Spleen (tissue), 11 donors: ENCODE results near the gene RNF121. TPM values are rescaled to one million over a fixed set of nuclear protein-coding genes. Genes with fewer than 3 reads are reported as not detected.
A peak's percentile ranks its signal among the peaks of the same experiment; 100 is the strongest.

Experiments
- DNase-seq: peaks from one replicate; pipeline ENCODE4 v3.0.0-alpha.2; 2020
- H3K27ac ChIP-seq, 8 donors: fragments of 200-600 bp; sonication (generic) in 7 of 8; 1 replicate in 4 of 8; 2 replicates in 4 of 8; pipeline versions ENCODE4 v1.5.0 to v1.8.0; 2016 to 2021; ENCODE audit warnings: inconsistent platforms in 4 of 8, mild to moderate bottlenecking in 4 of 8, moderate library complexity in 1 of 8
- H3K27me3 ChIP-seq, 7 donors: fragments of 200-600 bp; sonication (generic) in 6 of 7; replicated peaks in 1 of 7; 1 replicate in 4 of 7; 2 replicates in 3 of 7; pipeline versions ENCODE4 v1.5.0 to v1.8.0; 2016 to 2021; ENCODE audit warnings: inconsistent platforms in 3 of 7, mild to moderate bottlenecking in 1 of 7
- H3K36me3 ChIP-seq, 6 donors: fragments of 200-600 bp; sonication (generic) in 5 of 6; 1 replicate in 4 of 6; 2 replicates in 2 of 6; pipeline versions ENCODE4 v1.5.0 to v1.8.0; 2016 to 2021; ENCODE audit warnings: inconsistent platforms in 2 of 6
- H3K4me1 ChIP-seq, 6 donors: fragments of 200-600 bp; sonication (generic) in 5 of 6; 1 replicate in 3 of 6; 2 replicates in 3 of 6; pipeline versions ENCODE4 v1.5.0 to v1.8.0; 2016 to 2021; ENCODE audit warnings: inconsistent platforms in 3 of 6
- H3K4me3 ChIP-seq, 8 donors: fragments of 200-600 bp; sonication (generic) in 7 of 8; 1 replicate in 4 of 8; 2 replicates in 4 of 8; pipeline versions ENCODE4 v1.5.0 to v1.8.0; 2016 to 2021; ENCODE audit warnings: inconsistent platforms in 4 of 8, mild to moderate bottlenecking in 4 of 8, moderate library complexity in 2 of 8
- H3K9me3 ChIP-seq, 8 donors: fragments of 200-600 bp; sonication (generic) in 7 of 8; 1 replicate in 4 of 8; 2 replicates in 4 of 8; pipeline versions ENCODE4 v1.5.0 to v1.8.0; 2016 to 2021; ENCODE audit warnings: inconsistent platforms in 4 of 8
- CTCF ChIP-seq, 11 experiments: fragments of 200-600 bp in 7 of 11; fragments of 450-650 bp in 4 of 11; sonication (generic) in 4 of 11; IDR thresholded peaks in 8 of 11; conservative IDR thresholded peaks in 3 of 11; 1 replicate in 7 of 11; 2 replicates in 4 of 11; pipeline versions ENCODE4 v1.4.0 to v1.8.0; 2016 to 2021; ENCODE audit warnings: antibody characterized with exemption in 11 of 11, inconsistent platforms in 4 of 11, mild to moderate bottlenecking in 1 of 11
- POLR2A ChIP-seq, 3 donors: fragments of 450-650 bp; IDR thresholded peaks; one replicate each; pipeline ENCODE4 v1.5.1; 2017; ENCODE audit warnings: antibody characterized with exemption in 3 of 3, mild to moderate bottlenecking in 1 of 3
- POLR2AphosphoS5 ChIP-seq, 3 donors: sonication (generic); formaldehyde crosslinking; IDR thresholded peaks; one replicate each; pipeline ENCODE4 v1.5.1; 2017; ENCODE audit warnings: antibody characterized with exemption in 3 of 3
- whole genome bisulfite sequencing, 5 donors: extraction: QIAGEN DNeasy Blood & Tissue Kit in 3 of 5; methylation state at CpG; one replicate each; pipeline versions ENCODE4 v1.1.5 to v1.1.7; 2013 to 2018; 5-methylcytosine and 5-hydroxymethylcytosine counted together
- intact Hi-C: fragments of 100-400 bp; cut with DNase I; formaldehyde crosslinking; loops from one replicate; pipeline ENCODE4 v1.15.0; 2023; ENCODE audit warnings: low total_unique reads
- polyA plus RNA-seq, 3 donors: library from polyadenylated mRNA; stranded (reverse); fragments of 200-250 nt; gene quantifications; one replicate each; pipeline ENCODE4 v1.2.1, GENCODE V29; 2013
- total RNA-seq, 7 donors: library from RNA; depleted of rRNA in 3 of 7; stranded (reverse); fragments of >200 nt in 3 of 7; fragmentation: NEBNext Ultra II Directional in 4 of 7; extraction: Animal tissue kit (Norgen Biotek cat#: 25700) in 4 of 7; gene quantifications; one replicate each; pipeline versions ENCODE4 v1.1.0 to v1.2.1, GENCODE V29; 2016 to 2021
- donor health status: healthy with polysubstance abuse.
- donor health status: DM: no; HTN: no; CAD: no; lungs with moderate emphysema.
- donor health status: DM: no; HTN: no; CAD: no.
- donor health status: Bipolar disorder and iron deficiency.
- donor health status: healthy.
- donor health status: DM: no; HTN: no; CAD: no.
- donor health status: DM: yes; HTN: yes; CAD: no.

The RNF121 gene
- total and polyA plus RNA-seq, 10 donors: 5.3 to 35.5 (median 27.3) TPM

GRCh38 chr11:71979602-71980001 lies 50.8 kb downstream of the RNF121 start:
- peaks cover 0 to 24% (median 10%) of the 10 kb centered on the region in 6 donors for H3K4me1 ChIP-seq
- TF ChIP-seq CTCF (IDR thresholded peaks at IDR 0.05 in 8 of 11, conservative IDR thresholded peaks at IDR 0.05 in 3 of 11) (no peak), POLR2A (IDR thresholded peaks at IDR 0.05) (no peak), POLR2AphosphoS5 (IDR thresholded peaks at IDR 0.05) (no peak)
- no peak overlapping the region for H3K27ac ChIP-seq
- no peaks in the 10 kb centered on the region for H3K9me3 ChIP-seq
- intact Hi-C loops: no loop called here
- WGBS, 5 donors: 93 to 99% (median 96%) methylated on average over 3 of the region's 3 CpGs
- no peaks in the 10 kb centered on the region for H3K27me3 ChIP-seq
- DNase-seq: no peak
- no peak overlapping the region for H3K4me3 ChIP-seq
- peaks cover 0 to 55% (median 11%) of the 10 kb centered on the region in 6 donors for H3K36me3 ChIP-seq

GRCh38 chr11:71986131-71986530 lies 57.3 kb downstream of the RNF121 start:
- DNase-seq: no peak
- TF ChIP-seq POLR2A (IDR thresholded peaks at IDR 0.05): no peak
- TF ChIP-seq CTCF (IDR thresholded peaks at IDR 0.05 in 8 of 11, conservative IDR thresholded peaks at IDR 0.05 in 3 of 11): no peak
- no peak for TF ChIP-seq POLR2AphosphoS5 (IDR thresholded peaks at IDR 0.05)
- Histone ChIP-seq H3K4me3 (no peak overlapping the region), H3K27ac (peak overlapping the region in 5 of 8 donors; percentile 2 to 49 (median 24)), H3K4me1 (peaks cover 0 to 27% (median 11%) of the 10 kb centered on the region in 6 donors), H3K9me3 (no peaks in the 10 kb centered on the region), H3K27me3 (no peaks in the 10 kb centered on the region), H3K36me3 (peaks cover 0 to 65% (median 9%) of the 10 kb centered on the region in 6 donors)
- WGBS, 5 donors: 58 to 74% (median 70%) methylated on average over 2 of the region's 2 CpGs
- intact Hi-C loops: no loop called here

- Histone ChIP-seq H3K9me3 (no peaks in the 10 kb centered on the region), H3K36me3 (peaks cover 0 to 63% (median 9%) of the 10 kb centered on the region in 6 donors), H3K4me1 (peaks cover 5 to 41% (median 25%) of the 10 kb centered on the region in 6 donors), H3K4me3 (no peak overlapping the region), H3K27ac (no peak overlapping the region), H3K27me3 (no peaks in the 10 kb centered on the region)
- no peak for TF ChIP-seq CTCF (IDR thresholded peaks at IDR 0.05 in 8 of 11, conservative IDR thresholded peaks at IDR 0.05 in 3 of 11)
- no peak for TF ChIP-seq POLR2AphosphoS5 (IDR thresholded peaks at IDR 0.05)
- no peak for TF ChIP-seq POLR2A (IDR thresholded peaks at IDR 0.05)
- intact Hi-C loops: no loop called here
- 47 to 49% (median 48%) methylated on average over 2 of the region's 2 CpGs for WGBS, 5 donors
- no peak for DNase-seq
Measured at GRCh38 chr11:71987521-71987920, 58.7 kb downstream of the RNF121 start.

- 81 to 93% (median 88%) methylated on average over 3 of the region's 3 CpGs for WGBS, 5 donors
- TF ChIP-seq POLR2A (IDR thresholded peaks at IDR 0.05) (no peak), POLR2AphosphoS5 (IDR thresholded peaks at IDR 0.05) (no peak)
Measured at GRCh38 chr11:71988050-71988449, 59.2 kb downstream of the RNF121 start.

More at GRCh38 chr11:71988050-71988449, 59.2 kb downstream of the RNF121 start:
- H3K4me3 ChIP-seq: no peak overlapping the region
- intact Hi-C loops: no loop called here
- H3K27ac ChIP-seq: no peak overlapping the region
- no peaks in the 10 kb centered on the region for H3K27me3 ChIP-seq
- DNase-seq: no peak
- peaks cover 0 to 57% (median 8%) of the 10 kb centered on the region in 6 donors for H3K36me3 ChIP-seq
- peaks cover 5 to 46% (median 31%) of the 10 kb centered on the region in 6 donors for H3K4me1 ChIP-seq
- no peaks in the 10 kb centered on the region for H3K9me3 ChIP-seq
